Measurements from ENCODE around the gene ACTMAP. TPM values are rescaled to one million over a fixed set of nuclear protein-coding genes. Genes with fewer than 3 reads are reported as not detected.

Gene ACTMAP
- total and polyA plus RNA-seq, 2 of the 8 experiments (the other 6 are each of a cell fraction or from before 2014, with no cell fraction given): 24.1 to 26.5 TPM

- no peak overlapping the region for H3K23ac ChIP-seq (ENCODE audit: insufficient read length)
- H3K14ac ChIP-seq (ENCODE audit: insufficient read length): no peak overlapping the region
- H2BK12ac ChIP-seq (ENCODE audit: low read depth, low read length): peak overlapping the region; percentile 97; the same call in 1 of the 2 replicates
- H3K27ac ChIP-seq (ENCODE audit: low read depth, low read length): 0 out of 2 replicates have a peak overlapping the region, but pooled peaks have one; percentile 79
- peaks cover 0 to 22% (median 13%) of the 10 kb centered on the region in 4 experiments; a peak in 6 of 7 replicates for H3K4me1 ChIP-seq (replicated peaks in 1 of 4; ENCODE audit: control insufficient read depth in 3 of 4, insufficient read depth in 4 of 4, low read length in 3 of 4)
- H3K4me2 ChIP-seq (ENCODE audit: insufficient read depth in 1 of 2, low read depth in 2 of 2, low read length in 2 of 2): peak overlapping the region in 1 of 2 experiments; percentile 36; a peak in 2 of 4 replicates
- H4K8ac ChIP-seq (ENCODE audit: extremely low read depth, insufficient read depth, low read length): no peak overlapping the region; the same call in none of the 2 replicates
- peak overlapping the region; percentile 45 for H4K91ac ChIP-seq (replicated peaks; ENCODE audit: insufficient read length, low read length)
- no peak overlapping the region for H3K56ac ChIP-seq (replicated peaks; ENCODE audit: insufficient read length, low read depth, low read length)
- H2BK15ac ChIP-seq (ENCODE audit: low read length): peak overlapping the region; percentile 99
- no peak overlapping the region for H2AFZ ChIP-seq (ENCODE audit: low read length)
- ChIA-PET CTCF (ENCODE audit: partially characterized antibody) (interaction anchor here (0.6 to 4.0 kb wide), 11 partner anchors 10 to 203 kb away, joined by 3 to 29 read pairs (median 6); partner anchors contain the start of gene RAB4B), POLR2A (ENCODE audit: partially characterized antibody) (interaction anchor here (0.6 to 15.7 kb wide), 17 partner anchors 9 to 1740 kb away, joined by 3 to 241 read pairs (median 6); partner anchors contain the start of genes ACTMAP, MIA, NUMBL and RAB4B)
- H3K79me2 ChIP-seq (ENCODE audit: control insufficient read depth in 1 of 2, insufficient read depth in 2 of 2, low read length in 2 of 2): peaks cover 14 to 30% of the 10 kb centered on the region in 2 experiments
- H3K9ac ChIP-seq (replicated peaks in 1 of 4; ENCODE audit: extremely low read depth in 1 of 4, low read depth in 3 of 4, low read length in 3 of 4): no peak overlapping the region
- DNase-seq (ENCODE audit: low read depth in 1 of 2, low spot score in 2 of 2): no peak
- H3K9me3 ChIP-seq (ENCODE audit: insufficient read depth in 2 of 2, low read depth in 1 of 2, low read length in 1 of 2): no peaks in the 10 kb centered on the region
- H2BK5ac ChIP-seq (ENCODE audit: low read depth, low read length): peak overlapping the region; percentile 36; the same call in 1 of the 2 replicates
- H4K20me1 ChIP-seq (replicated peaks in 1 of 2; ENCODE audit: control insufficient read depth in 1 of 2, insufficient read depth in 2 of 2, low read length in 2 of 2): peaks cover 13 to 19% of the 10 kb centered on the region in 2 experiments
- no peak for FAIRE-seq
- H3K18ac ChIP-seq (ENCODE audit: extremely low read depth, low read length): peak overlapping the region; percentile 53; the same call in 1 of the 2 replicates
- peaks cover 6% of the 10 kb centered on the region for H3K23me2 ChIP-seq (ENCODE audit: low read depth, low read length)
- H3K27me3 ChIP-seq (replicated peaks in 1 of 4; ENCODE audit: control insufficient read depth in 3 of 4, extremely low read depth in 1 of 4, insufficient read depth in 3 of 4, low read length in 3 of 4): no peaks in the 10 kb centered on the region
- peaks cover 13% of the 10 kb centered on the region for H3K79me1 ChIP-seq (ENCODE audit: low read depth, low read length)
- H2BK120ac ChIP-seq (replicated peaks; ENCODE audit: low read depth, low read length): peak overlapping the region; percentile 70
- peak overlapping the region; percentile 72; the same call in 1 of the 2 replicates for H2BK20ac ChIP-seq (ENCODE audit: low read length)
- no peak overlapping the region for H3K4ac ChIP-seq (replicated peaks; ENCODE audit: insufficient read length, low read depth, low read length)
- 90% methylated on average over 14 of the region's 14 CpGs; no CpG with 5 or more reads in 1 of the 2 experiments for WGBS, 2 experiments (ENCODE audit: extremely low coverage in 1 of 2, insufficient coverage in 1 of 2, insufficient read length in 1 of 2, insufficient replicate concordance in 2 of 2, low coverage in 1 of 2, low lambda C conversion rate in 2 of 2, missing lambda C conversion rate in 1 of 2)
- H3K36me3 ChIP-seq (ENCODE audit: control insufficient read depth in 2 of 4, insufficient read depth in 4 of 4, low read length in 3 of 4): peaks cover 3 to 18% (median 6%) of the 10 kb centered on the region in 4 experiments; a peak in 6 of 8 replicates
- H4K5ac ChIP-seq (ENCODE audit: insufficient read length, low read depth, low read length): peak overlapping the region; percentile 31
- H3K4me3 ChIP-seq (ENCODE audit: extremely low read depth in 1 of 4, insufficient read depth in 2 of 4, low read depth in 3 of 4, low read length in 4 of 4): peak overlapping the region in 1 of 4 experiments; percentile 70; a peak in 1 of 8 replicates
- peak overlapping the region; percentile 99 for H2AK5ac ChIP-seq (ENCODE audit: low read depth, low read length)
- TF ChIP-seq PHF8 (conservative IDR thresholded peaks at IDR 0.05; ENCODE audit: low read depth, low read length): no peak
- TF ChIP-seq, protein P1, sequence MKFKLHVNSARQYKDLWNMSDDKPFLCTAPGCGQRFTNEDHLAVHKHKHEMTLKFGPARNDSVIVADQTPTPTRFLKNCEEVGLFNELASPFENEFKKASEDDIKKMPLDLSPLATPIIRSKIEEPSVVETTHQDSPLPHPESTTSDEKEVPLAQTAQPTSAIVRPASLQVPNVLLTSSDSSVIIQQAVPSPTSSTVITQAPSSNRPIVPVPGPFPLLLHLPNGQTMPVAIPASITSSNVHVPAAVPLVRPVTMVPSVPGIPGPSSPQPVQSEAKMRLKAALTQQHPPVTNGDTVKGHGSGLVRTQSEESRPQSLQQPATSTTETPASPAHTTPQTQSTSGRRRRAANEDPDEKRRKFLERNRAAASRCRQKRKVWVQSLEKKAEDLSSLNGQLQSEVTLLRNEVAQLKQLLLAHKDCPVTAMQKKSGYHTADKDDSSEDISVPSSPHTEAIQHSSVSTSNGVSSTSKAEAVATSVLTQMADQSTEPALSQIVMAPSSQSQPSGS (IDR thresholded peaks at IDR 0.05; ENCODE audit: low read length): no peak
- TF ChIP-seq SIRT6 (IDR thresholded peaks at IDR 0.05; ENCODE audit: low read length): no peak
Measured at GRCh38 chr19:40797166-40797962, 47.1 kb upstream of the ACTMAP start.

Data from H1 (cell line).